WERI-Rb-1 (cell line): ENCODE results near the gene MYOM3.
A peak's percentile ranks its signal among the peaks of the same experiment; 100 is the strongest.

Experiments
- DNase-seq: peaks from one replicate; pipeline ENCODE4 v3.0.0-alpha.2; 2020
- H3K27ac ChIP-seq: fragments of 250-450 bp; sonication (Bioruptor Pico); 2 replicates; pipeline ENCODE4 v1.5.1; 2020; ENCODE audit warnings: mild to moderate bottlenecking, moderate library complexity
- H3K27me3 ChIP-seq: fragments of 250-450 bp; sonication (Bioruptor Pico); 2 replicates; pipeline ENCODE4 v1.5.1; 2021; ENCODE audit warnings: mild to moderate bottlenecking, low read depth, moderate library complexity; ENCODE audit not compliant: insufficient read depth, severe bottlenecking
- H3K36me3 ChIP-seq: fragments of 250-450 bp; sonication (Bioruptor Pico); 2 replicates; pipeline ENCODE4 v1.5.1; 2020; ENCODE audit warnings: mild to moderate bottlenecking, moderate library complexity
- H3K4me3 ChIP-seq: 2 replicates; pipeline ENCODE4 v1.5.1; 2011; ENCODE audit warnings: low read depth, mild to moderate bottlenecking, control low read depth, low read length
- H3K9me3 ChIP-seq: fragments of 250-450 bp; sonication (Bioruptor Pico); 2 replicates; pipeline ENCODE4 v1.5.1; 2021; ENCODE audit warnings: mild to moderate bottlenecking, moderate library complexity; ENCODE audit not compliant: severe bottlenecking
- CTCF ChIP-seq: IDR thresholded peaks from 2 replicates; pipeline ENCODE4 v1.5.1; 2011; ENCODE audit warnings: low read depth, mild to moderate bottlenecking, control low read depth, inconsistent platforms, low read length

Gene MYOM3

GRCh38 chr1:24140741-24141181 is 28.8 kb upstream of the MYOM3 start:
- no peak for TF ChIP-seq CTCF
- Histone ChIP-seq H3K9me3 (no peaks in the 10 kb centered on the region), H3K27ac (no peak overlapping the region), H3K36me3 (no peaks in the 10 kb centered on the region), H3K4me3 (no peak overlapping the region), H3K27me3 (no peaks in the 10 kb centered on the region)
- DNase-seq = no peak

GRCh38 chr1:24139841-24140425 is 28.0 kb upstream of the MYOM3 start:
- DNase-seq = no peak
- Histone ChIP-seq H3K4me3 (no peak overlapping the region), H3K27me3 (no peaks in the 10 kb centered on the region), H3K36me3 (no peaks in the 10 kb centered on the region), H3K9me3 (no peaks in the 10 kb centered on the region), H3K27ac (no peak overlapping the region)
- no peak for TF ChIP-seq CTCF

- Histone ChIP-seq H3K4me3 (no peak overlapping the region), H3K27me3 (no peaks in the 10 kb centered on the region), H3K9me3 (no peaks in the 10 kb centered on the region), H3K27ac (no peak overlapping the region), H3K36me3 (no peaks in the 10 kb centered on the region)
- no peak for TF ChIP-seq CTCF
- DNase-seq = no peak
Measured at GRCh38 chr1:24139222-24139489, 27.2 kb upstream of the MYOM3 start.

GRCh38 chr1:24138476-24139221 is 26.7 kb upstream of the MYOM3 start:
- Histone ChIP-seq H3K4me3 (no peak overlapping the region), H3K27me3 (no peaks in the 10 kb centered on the region), H3K27ac (no peak overlapping the region), H3K9me3 (no peaks in the 10 kb centered on the region), H3K36me3 (no peaks in the 10 kb centered on the region)
- TF ChIP-seq CTCF = no peak
- no peak for DNase-seq

- DNase-seq = no peak
- H3K9me3 ChIP-seq = no peaks in the 10 kb centered on the region
- H3K36me3 ChIP-seq = no peaks in the 10 kb centered on the region
- TF ChIP-seq CTCF = no peak
- no peaks in the 10 kb centered on the region for H3K27me3 ChIP-seq
- H3K27ac ChIP-seq = peak overlapping the region; percentile 70; the same call in 1 of the 2 replicates
- H3K4me3 ChIP-seq = no peak overlapping the region
Measured at GRCh38 chr1:24136956-24137539, 25.1 kb upstream of the MYOM3 start.
